GM12878 (cell line): ENCODE data around the gene KRT75.

Source experiments
- BACH1 ChIP-seq: fragments of 450-650 bp; IDR thresholded peaks from 2 replicates; pipeline ENCODE4 v1.6.1; 2017; ENCODE audit warnings: mild to moderate bottlenecking, borderline replicate concordance
- CREB1 ChIP-seq: IDR thresholded peaks from 2 replicates; pipeline ENCODE4 v1.6.1; 2012; ENCODE audit warnings: low read depth, mild to moderate bottlenecking, inconsistent platforms
- GATAD2B ChIP-seq: fragments of 450-650 bp; conservative IDR thresholded peaks from 2 replicates; pipeline ENCODE4 v1.6.1; 2017; ENCODE audit warnings: low read depth, mild to moderate bottlenecking, moderate library complexity
- NFYB ChIP-seq: IDR thresholded peaks from 2 replicates; pipeline ENCODE4 v1.6.1; 2011; ENCODE audit warnings: low read depth, mild to moderate bottlenecking, low read length, improper control_type of control experiment, moderate library complexity; ENCODE audit not compliant: insufficient read depth
- POLR2AphosphoS5 ChIP-seq: IDR thresholded peaks from 2 replicates; pipeline ENCODE4 v1.6.1; 2011; ENCODE audit warnings: mild to moderate bottlenecking, low read length, inconsistent platforms
- ZNF24 ChIP-seq: fragments of 450-650 bp; IDR thresholded peaks from 2 replicates; pipeline ENCODE4 v1.6.1; 2017; ENCODE audit warnings: antibody characterized with exemption, mild to moderate bottlenecking
- TF ChIP-seq, protein P1 (sequence below): IDR thresholded peaks from 2 replicates; pipeline ENCODE4 v1.6.1; 2011; ENCODE audit warnings: borderline replicate concordance, low read depth, mild to moderate bottlenecking, moderate library complexity, low read length; ENCODE audit not compliant: insufficient read depth, poor library complexity, severe bottlenecking
- TF ChIP-seq, protein P2 (sequence below), 3 experiments: IDR thresholded peaks in 2 of 3; conservative IDR thresholded peaks in 1 of 3; 2 replicates each; pipeline ENCODE4 v1.5.1; 2011; ENCODE audit warnings: low read depth in 3 of 3, low read length in 3 of 3, mild to moderate bottlenecking in 3 of 3, control low read depth in 2 of 3, moderate library complexity in 2 of 3, inconsistent platforms in 1 of 3, mixed read lengths in 1 of 3; ENCODE audit not compliant: control insufficient read depth in 2 of 3, insufficient read depth in 1 of 3; ENCODE audit errors: extremely low read depth in 1 of 3
- TF ChIP-seq, protein P3 (sequence below): IDR thresholded peaks from 2 replicates; pipeline ENCODE4 v1.6.1; 2012; ENCODE audit warnings: low read depth, low read length, improper control_type of control experiment

GRCh38 chr12:52401526-52401925 lies 32.6 kb downstream of the KRT75 start:
- TF ChIP-seq, protein P1, sequence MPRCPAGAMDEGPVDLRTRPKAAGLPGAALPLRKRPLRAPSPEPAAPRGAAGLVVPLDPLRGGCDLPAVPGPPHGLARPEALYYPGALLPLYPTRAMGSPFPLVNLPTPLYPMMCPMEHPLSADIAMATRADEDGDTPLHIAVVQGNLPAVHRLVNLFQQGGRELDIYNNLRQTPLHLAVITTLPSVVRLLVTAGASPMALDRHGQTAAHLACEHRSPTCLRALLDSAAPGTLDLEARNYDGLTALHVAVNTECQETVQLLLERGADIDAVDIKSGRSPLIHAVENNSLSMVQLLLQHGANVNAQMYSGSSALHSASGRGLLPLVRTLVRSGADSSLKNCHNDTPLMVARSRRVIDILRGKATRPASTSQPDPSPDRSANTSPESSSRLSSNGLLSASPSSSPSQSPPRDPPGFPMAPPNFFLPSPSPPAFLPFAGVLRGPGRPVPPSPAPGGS: no peak
- TF ChIP-seq, protein P2, sequence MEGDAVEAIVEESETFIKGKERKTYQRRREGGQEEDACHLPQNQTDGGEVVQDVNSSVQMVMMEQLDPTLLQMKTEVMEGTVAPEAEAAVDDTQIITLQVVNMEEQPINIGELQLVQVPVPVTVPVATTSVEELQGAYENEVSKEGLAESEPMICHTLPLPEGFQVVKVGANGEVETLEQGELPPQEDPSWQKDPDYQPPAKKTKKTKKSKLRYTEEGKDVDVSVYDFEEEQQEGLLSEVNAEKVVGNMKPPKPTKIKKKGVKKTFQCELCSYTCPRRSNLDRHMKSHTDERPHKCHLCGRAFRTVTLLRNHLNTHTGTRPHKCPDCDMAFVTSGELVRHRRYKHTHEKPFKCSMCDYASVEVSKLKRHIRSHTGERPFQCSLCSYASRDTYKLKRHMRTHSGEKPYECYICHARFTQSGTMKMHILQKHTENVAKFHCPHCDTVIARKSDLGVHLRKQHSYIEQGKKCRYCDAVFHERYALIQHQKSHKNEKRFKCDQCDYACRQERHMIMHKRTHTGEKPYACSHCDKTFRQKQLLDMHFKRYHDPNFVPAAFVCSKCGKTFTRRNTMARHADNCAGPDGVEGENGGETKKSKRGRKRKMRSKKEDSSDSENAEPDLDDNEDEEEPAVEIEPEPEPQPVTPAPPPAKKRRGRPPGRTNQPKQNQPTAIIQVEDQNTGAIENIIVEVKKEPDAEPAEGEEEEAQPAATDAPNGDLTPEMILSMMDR (IDR thresholded peaks at IDR 0.05 in 2 of 3, conservative IDR thresholded peaks at IDR 0.05 in 1 of 3; ENCODE audit: control insufficient read depth in 2 of 3, extremely low read depth in 1 of 3, insufficient read depth in 1 of 3, low read depth in 3 of 3, low read length in 3 of 3): no peak
- TF ChIP-seq ZNF24 (no peak), NFYB (no peak), POLR2AphosphoS5 (no peak), CREB1 (no peak), GATAD2B (no peak), BACH1 (no peak)
- TF ChIP-seq, protein P3, sequence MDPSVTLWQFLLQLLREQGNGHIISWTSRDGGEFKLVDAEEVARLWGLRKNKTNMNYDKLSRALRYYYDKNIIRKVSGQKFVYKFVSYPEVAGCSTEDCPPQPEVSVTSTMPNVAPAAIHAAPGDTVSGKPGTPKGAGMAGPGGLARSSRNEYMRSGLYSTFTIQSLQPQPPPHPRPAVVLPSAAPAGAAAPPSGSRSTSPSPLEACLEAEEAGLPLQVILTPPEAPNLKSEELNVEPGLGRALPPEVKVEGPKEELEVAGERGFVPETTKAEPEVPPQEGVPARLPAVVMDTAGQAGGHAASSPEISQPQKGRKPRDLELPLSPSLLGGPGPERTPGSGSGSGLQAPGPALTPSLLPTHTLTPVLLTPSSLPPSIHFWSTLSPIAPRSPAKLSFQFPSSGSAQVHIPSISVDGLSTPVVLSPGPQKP: no peak
